Stimulated activated CD8-positive, alpha-beta memory T cell treated with anti-CD3 and anti-CD28 coated beads, Interleukin-12 subunit alpha, Interleukin-12 subunit beta, amount 100 ng/mL, for 4 hours (primary cell): ENCODE measurements around the gene PRSS22.

Experiments
- DNase-seq: peaks from one replicate; pipeline ENCODE4 v3.0.0-alpha.2; 2020; ENCODE audit warnings: low read depth

PRSS22 gene

GRCh38 chr16:2852731-2853507, 5.1 kb downstream of the PRSS22 start:
- no peak for DNase-seq

DNA sequence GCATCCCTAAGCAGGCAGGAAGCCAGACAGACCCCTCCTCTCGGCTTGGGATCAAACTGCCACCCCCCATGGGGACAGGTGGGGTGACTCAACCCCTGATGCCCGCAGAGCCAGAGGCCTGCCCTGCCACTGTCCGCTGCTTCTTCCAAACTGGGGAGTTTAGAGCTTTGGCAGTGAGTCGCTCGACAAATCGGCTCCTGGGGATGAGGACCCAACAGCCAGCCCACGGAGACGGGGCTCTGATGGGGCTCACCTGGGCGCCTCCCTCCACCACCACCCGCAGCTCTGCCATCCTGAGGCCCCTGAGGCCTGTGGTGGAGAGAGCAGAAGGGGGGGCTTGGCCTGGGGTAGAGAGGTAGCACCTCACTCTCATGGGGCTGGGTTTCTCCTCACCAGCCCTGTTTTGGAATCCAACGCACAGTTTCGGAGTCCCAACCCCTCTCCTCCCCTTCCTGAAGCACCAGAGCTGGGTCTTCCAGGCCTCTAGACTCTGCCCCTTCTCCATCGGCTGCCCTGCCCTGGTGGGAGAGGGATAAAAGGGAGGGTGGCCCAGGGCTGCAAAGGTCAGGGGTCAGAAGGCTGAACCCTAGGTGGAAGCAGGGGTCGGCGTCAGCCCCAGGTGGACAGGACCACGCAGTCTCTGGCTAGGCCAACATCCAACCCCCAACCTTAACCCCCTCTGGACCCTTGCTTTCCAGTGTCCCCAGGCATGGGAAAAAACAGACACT, 5.8 kb downstream of the PRSS22 start:
- DNase-seq = no peak

DNA sequence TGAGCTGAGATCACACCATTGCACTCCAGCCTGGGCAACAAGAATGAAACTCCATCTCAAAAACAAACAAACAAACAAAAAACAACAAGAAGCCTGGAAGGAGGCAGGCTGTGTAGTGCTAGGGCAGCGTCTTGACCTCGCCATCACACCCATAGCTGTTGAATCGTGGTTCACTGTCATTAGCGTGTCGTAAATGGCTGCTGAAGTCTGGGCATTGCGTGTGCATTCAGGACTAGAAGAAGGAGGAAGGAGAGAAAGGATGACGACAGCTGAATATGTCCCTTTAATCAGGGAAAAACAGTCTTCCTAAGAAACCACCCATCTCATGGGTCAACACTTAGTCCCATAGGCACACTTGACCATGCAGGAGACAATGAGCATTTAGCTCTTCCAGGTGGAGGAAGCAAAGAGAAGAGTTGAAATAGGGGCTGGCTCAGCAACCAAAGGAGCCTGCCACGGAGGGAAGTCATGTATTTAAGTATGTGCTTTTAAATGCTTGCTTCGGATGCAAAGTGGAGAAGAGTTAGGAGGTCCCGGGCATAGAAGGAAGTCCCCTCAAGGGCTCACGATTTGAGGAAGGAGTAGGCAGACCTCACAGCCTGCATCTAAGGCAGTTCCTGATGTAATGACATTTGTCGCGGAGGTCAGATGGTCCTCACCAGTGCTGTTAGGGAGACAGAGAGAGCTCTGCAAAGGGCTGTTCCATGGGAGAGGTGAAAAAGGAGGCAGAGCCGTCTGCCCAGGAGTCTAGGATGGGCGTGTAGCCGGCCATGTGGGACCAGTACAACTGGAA, 8.8 kb downstream of the PRSS22 start:
- no peak for DNase-seq

DNA sequence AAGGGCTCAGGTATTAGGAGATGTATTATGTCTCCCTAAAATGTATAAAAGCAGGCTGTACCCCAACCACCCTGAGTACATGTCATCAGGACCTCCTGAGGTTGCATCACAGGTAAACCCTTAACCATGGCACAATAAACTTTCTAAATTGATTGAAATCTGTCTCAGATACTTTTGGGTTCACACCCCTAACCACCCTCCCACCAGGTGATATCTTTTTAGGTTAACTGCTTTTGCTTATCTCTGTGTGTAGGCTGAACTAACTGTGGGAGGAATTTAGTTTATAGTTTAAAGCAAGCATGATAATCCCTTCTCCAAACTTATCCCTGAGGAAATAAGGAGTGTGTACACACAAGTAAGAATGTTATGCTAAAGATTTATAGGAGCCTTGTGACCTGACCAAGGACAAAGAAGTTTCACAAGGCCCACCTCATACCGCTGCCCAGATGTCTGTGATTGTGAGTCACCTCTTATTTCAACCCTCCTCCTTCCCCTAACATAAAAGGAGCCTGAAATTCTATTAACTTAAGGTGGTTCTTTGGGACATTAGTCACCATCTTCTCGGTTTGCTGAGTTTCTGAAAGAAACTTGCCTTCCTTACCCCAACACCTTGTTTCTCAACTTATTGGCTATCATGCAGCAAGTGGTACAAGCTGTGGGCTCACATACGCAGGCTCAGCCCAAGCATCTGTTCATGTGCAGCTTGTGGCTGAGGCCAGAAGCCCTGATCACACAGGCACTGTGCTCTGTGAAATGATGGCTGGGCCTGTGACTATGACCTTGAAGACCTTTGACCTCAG, 11.3 kb downstream of the PRSS22 start:
- DNase-seq = no peak

DNA sequence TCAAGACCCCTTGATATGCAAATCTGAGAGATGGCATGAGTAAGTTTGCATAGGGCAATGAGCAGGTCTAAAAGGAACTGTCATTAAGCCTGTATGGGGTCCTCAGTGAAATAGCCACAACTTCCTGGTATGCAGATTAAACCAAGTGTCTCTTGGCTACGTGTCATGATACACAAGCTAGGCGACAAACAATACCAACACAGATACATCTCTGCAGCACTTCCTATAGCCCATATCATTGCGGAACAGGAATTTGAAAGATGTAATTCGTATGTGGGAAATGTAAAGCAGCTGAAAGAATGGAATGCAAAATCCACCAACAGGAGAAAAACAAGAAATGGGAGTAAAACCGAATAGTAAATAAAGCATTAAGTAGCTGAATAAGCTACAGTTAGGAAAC, 12.9 kb downstream of the PRSS22 start:
- DNase-seq = no peak

- no peak for DNase-seq
Measured at GRCh38 chr16:2843526-2843925, 14.4 kb downstream of the PRSS22 start.

- peak; percentile 51 for DNase-seq
Measured at GRCh38 chr16:2842340-2843000, 15.5 kb downstream of the PRSS22 start.

DNA sequence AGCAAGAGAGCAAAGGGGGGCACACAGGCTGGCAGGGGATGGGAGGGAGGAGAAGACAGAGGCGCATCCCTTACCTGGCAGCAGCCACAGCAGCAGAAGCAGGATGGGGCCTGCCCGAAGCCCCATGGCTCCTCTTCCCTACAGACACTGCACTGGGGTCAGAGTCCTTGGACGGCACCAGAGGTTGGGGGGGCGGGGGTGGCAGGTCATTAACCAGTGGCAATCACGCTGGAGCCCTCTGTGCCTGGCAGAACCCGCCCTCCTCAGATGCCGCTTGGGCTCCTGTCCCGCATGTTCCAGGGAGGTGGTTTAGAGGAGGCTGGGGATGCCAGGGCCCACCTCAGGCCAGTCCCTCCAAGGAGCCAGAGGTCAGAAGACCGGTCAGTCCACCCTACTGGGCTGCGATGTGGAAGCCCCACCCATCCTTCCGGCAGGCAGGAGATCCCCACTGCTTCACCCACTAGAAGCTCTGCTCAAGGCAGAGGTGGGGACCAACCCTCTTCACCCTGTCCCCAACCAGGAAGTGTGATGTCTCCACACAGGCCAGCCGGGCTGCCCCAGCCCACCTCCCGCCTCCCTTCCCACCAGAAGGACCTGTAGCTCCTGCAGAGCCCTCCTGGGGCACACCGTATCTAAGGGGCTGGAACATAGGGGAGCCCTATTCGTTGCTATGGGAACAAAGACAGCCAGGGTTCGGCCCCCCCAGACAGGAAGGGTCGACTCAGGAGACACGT, 16.2 kb downstream of the PRSS22 start:
- DNase-seq = no peak

- DNase-seq = no peak
Measured at GRCh38 chr16:2840914-2841313, 17.1 kb downstream of the PRSS22 start.

- no peak for DNase-seq
Measured at GRCh38 chr16:2839650-2840450, 18.1 kb downstream of the PRSS22 start.

GRCh38 chr16:2838928-2839327, 19.0 kb downstream of the PRSS22 start:
- peak; percentile 26 for DNase-seq

- no peak for DNase-seq
Measured at GRCh38 chr16:2836646-2837508, 21.1 kb downstream of the PRSS22 start.

- no peak for DNase-seq
Measured at GRCh38 chr16:2835638-2836493, 22.1 kb downstream of the PRSS22 start.

GRCh38 chr16:2834968-2835367, 23.0 kb downstream of the PRSS22 start:
- no peak for DNase-seq

DNA sequence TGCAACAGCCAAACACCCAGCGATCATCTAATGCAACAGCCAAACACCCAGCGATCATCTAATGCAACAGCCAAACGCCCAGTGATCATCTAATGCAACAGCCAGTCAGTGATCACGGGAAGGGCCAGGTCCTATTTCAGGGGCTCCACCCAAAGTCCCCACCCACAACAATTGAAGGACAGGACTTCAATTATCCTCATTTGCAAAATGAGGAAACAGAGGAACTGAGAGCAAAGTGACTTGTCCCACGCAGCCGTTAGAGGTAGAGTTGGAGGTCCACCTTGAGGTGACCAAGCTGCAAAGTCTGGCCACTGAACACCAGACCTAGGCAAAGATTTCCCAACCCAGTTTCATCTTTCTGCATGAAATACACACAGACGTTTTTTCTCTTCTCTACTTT, 24.2 kb downstream of the PRSS22 start:
- no peak for DNase-seq

DNA sequence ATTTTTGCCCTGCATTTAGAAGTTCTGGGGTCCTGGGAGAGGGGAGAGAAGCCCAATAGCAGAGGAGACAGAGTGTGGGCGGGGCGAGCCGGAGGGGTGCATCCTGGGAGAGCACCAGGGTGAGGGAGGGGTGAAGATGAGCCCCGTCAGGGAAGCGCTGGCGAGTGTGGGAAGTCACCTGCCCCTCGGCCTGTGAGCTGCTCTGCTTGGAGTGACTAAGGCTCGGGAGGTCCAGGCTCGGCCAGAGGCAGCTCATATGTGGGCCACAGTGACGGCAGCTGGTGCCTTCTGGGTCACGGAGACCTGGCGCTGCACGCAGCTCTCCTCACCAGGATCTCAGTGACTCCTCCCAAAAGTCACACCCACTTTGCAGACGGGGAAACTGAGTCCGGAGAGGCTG, 26.8 kb downstream of the PRSS22 start:
- DNase-seq = no peak

GRCh38 chr16:2830355-2830695, 27.6 kb downstream of the PRSS22 start:
- no peak for DNase-seq
